Measurements from ENCODE around the gene ZNF189.

ZNF189 gene

GRCh38 chr9:101442736-101443135, 44.1 kb downstream of the ZNF189 start:
- no peak for TF ChIP-seq CREB1 (IDR thresholded peaks at IDR 0.05; ENCODE audit: low read depth)
- no peak for TF ChIP-seq EGR1 (IDR thresholded peaks at IDR 0.05)
- TF ChIP-seq TCF12 (IDR thresholded peaks at IDR 0.05; ENCODE audit: low read depth), result no peak
- no peak for TF ChIP-seq TAF1 (IDR thresholded peaks at IDR 0.05; ENCODE audit: low read depth)
- TF ChIP-seq YY1 (IDR thresholded peaks at IDR 0.05; ENCODE audit: low read depth), result no peak
- no peak for TF ChIP-seq REST (IDR thresholded peaks at IDR 0.05; ENCODE audit: low read depth)

GRCh38 chr9:101443364-101443771, 44.7 kb downstream of the ZNF189 start:
- no peak for TF ChIP-seq MAX (IDR thresholded peaks at IDR 0.05)
- no peak for TF ChIP-seq NFIC (IDR thresholded peaks at IDR 0.05)
- no peak for TF ChIP-seq EGR1 (IDR thresholded peaks at IDR 0.05)
- no peak for TF ChIP-seq RAD21 (IDR thresholded peaks at IDR 0.05; ENCODE audit: low read depth)
- no peak for TF ChIP-seq TCF12 (IDR thresholded peaks at IDR 0.05; ENCODE audit: low read depth)
- TF ChIP-seq CREB1 (IDR thresholded peaks at IDR 0.05; ENCODE audit: low read depth), result no peak
- no peak for TF ChIP-seq FOXM1 (IDR thresholded peaks at IDR 0.05; ENCODE audit: borderline replicate concordance, low read depth)
- no peak for TF ChIP-seq USF1 (IDR thresholded peaks at IDR 0.05)
- TF ChIP-seq TEAD4 (IDR thresholded peaks at IDR 0.05), result no peak
- TF ChIP-seq EP300 (IDR thresholded peaks at IDR 0.05; ENCODE audit: borderline replicate concordance), result no peak
- no peak for TF ChIP-seq TAF1 (IDR thresholded peaks at IDR 0.05; ENCODE audit: low read depth)
- no peak for TF ChIP-seq CEBPB (IDR thresholded peaks at IDR 0.05)

- TF ChIP-seq EGR1 (IDR thresholded peaks at IDR 0.05) (no peak), TCF12 (IDR thresholded peaks at IDR 0.05; ENCODE audit: low read depth) (no peak), RAD21 (IDR thresholded peaks at IDR 0.05; ENCODE audit: low read depth) (no peak), TAF1 (IDR thresholded peaks at IDR 0.05; ENCODE audit: low read depth) (no peak), MAX (IDR thresholded peaks at IDR 0.05) (no peak), YY1 (IDR thresholded peaks at IDR 0.05; ENCODE audit: low read depth) (no peak), FOXM1 (IDR thresholded peaks at IDR 0.05; ENCODE audit: borderline replicate concordance, low read depth) (no peak), NFIC (IDR thresholded peaks at IDR 0.05) (no peak), CREB1 (IDR thresholded peaks at IDR 0.05; ENCODE audit: low read depth) (no peak), USF1 (IDR thresholded peaks at IDR 0.05) (no peak), EP300 (IDR thresholded peaks at IDR 0.05; ENCODE audit: borderline replicate concordance) (no peak), TEAD4 (IDR thresholded peaks at IDR 0.05) (no peak), REST (IDR thresholded peaks at IDR 0.05; ENCODE audit: low read depth) (no peak), ZBTB7A (IDR thresholded peaks at IDR 0.05; ENCODE audit: low read depth) (no peak)
Measured at GRCh38 chr9:101445353-101446029, 46.8 kb downstream of the ZNF189 start.

- TF ChIP-seq TEAD4 (IDR thresholded peaks at IDR 0.05) (no peak), ZBTB7A (IDR thresholded peaks at IDR 0.05; ENCODE audit: low read depth) (no peak), TCF12 (IDR thresholded peaks at IDR 0.05; ENCODE audit: low read depth) (no peak)
Measured at GRCh38 chr9:101446732-101447131, 48.1 kb downstream of the ZNF189 start.

GRCh38 chr9:101448680-101449070, 50.0 kb downstream of the ZNF189 start:
- no peak for TF ChIP-seq USF1 (IDR thresholded peaks at IDR 0.05)
- no peak for TF ChIP-seq TAF1 (IDR thresholded peaks at IDR 0.05; ENCODE audit: low read depth)
- TF ChIP-seq ZBTB7A (IDR thresholded peaks at IDR 0.05; ENCODE audit: low read depth), result no peak
- no peak for TF ChIP-seq RAD21 (IDR thresholded peaks at IDR 0.05; ENCODE audit: low read depth)
- no peak for TF ChIP-seq EGR1 (IDR thresholded peaks at IDR 0.05)
- TF ChIP-seq MAX (IDR thresholded peaks at IDR 0.05), result no peak
- no peak for TF ChIP-seq YY1 (IDR thresholded peaks at IDR 0.05; ENCODE audit: low read depth)
- TF ChIP-seq CEBPB (IDR thresholded peaks at IDR 0.05), result no peak
- TF ChIP-seq TEAD4 (IDR thresholded peaks at IDR 0.05), result no peak
- no peak for TF ChIP-seq REST (IDR thresholded peaks at IDR 0.05; ENCODE audit: low read depth)
- no peak for TF ChIP-seq TCF12 (IDR thresholded peaks at IDR 0.05; ENCODE audit: low read depth)
- TF ChIP-seq NFIC (IDR thresholded peaks at IDR 0.05), result no peak
- no peak for TF ChIP-seq CREB1 (IDR thresholded peaks at IDR 0.05; ENCODE audit: low read depth)
- TF ChIP-seq EP300 (IDR thresholded peaks at IDR 0.05; ENCODE audit: borderline replicate concordance), result no peak
- no peak for TF ChIP-seq FOXM1 (IDR thresholded peaks at IDR 0.05; ENCODE audit: borderline replicate concordance, low read depth)
